Kidney (tissue), 14 donors: ENCODE results near the gene PTGDR. TPM values are rescaled to one million over a fixed set of nuclear protein-coding genes. Genes with fewer than 3 reads are reported as not detected.

ENCODE experiments used
- DNase-seq, 5 donors: peaks; one replicate each; pipeline ENCODE4 v3.0.0-alpha.2; 2013 to 2020
- FAIRE-seq: peaks from 2 replicates; lab custom pipeline; 2012; peaks lifted over from hg19 to GRCh38; lab: Jason Lieb, UNC
- H3K27ac ChIP-seq, 2 donors: one replicate each; pipeline ENCODE4 v1.7.0; 2013; ENCODE audit warnings: low read depth in 2 of 2, low read length in 2 of 2, inconsistent platforms in 1 of 2
- H3K27me3 ChIP-seq: one replicate; pipeline ENCODE4 v1.7.1; 2013; ENCODE audit warnings: low read length, inconsistent platforms; ENCODE audit not compliant: control insufficient read depth, insufficient read depth
- H3K36me3 ChIP-seq, 3 donors: one replicate each; pipeline versions ENCODE4 v1.7.0 to v1.7.1; 2013; ENCODE audit warnings: low read length in 3 of 3, control low read depth in 1 of 3, inconsistent platforms in 1 of 3; ENCODE audit not compliant: insufficient read depth in 3 of 3, control insufficient read depth in 2 of 3
- H3K4me1 ChIP-seq, 3 donors: one replicate each; pipeline versions ENCODE4 v1.7.0 to v1.7.1; 2013; ENCODE audit warnings: low read length in 3 of 3, inconsistent platforms in 1 of 3, low read depth in 1 of 3; ENCODE audit not compliant: control insufficient read depth in 2 of 3, insufficient read depth in 2 of 3
- H3K4me3 ChIP-seq, 3 donors: one replicate each; pipeline versions ENCODE4 v1.7.0 to v1.8.1; 2013; ENCODE audit warnings: low read length in 3 of 3, control low read depth in 1 of 3, inconsistent platforms in 1 of 3
- H3K9ac ChIP-seq, 3 donors: one replicate each; pipeline versions ENCODE4 v1.7.0 to v1.7.1; 2013; ENCODE audit warnings: low read length in 3 of 3, control low read depth in 1 of 3, inconsistent platforms in 1 of 3
- H3K9me3 ChIP-seq, 3 donors: one replicate each; pipeline versions ENCODE4 v1.7.0 to v1.7.1; 2013; ENCODE audit warnings: low read length in 3 of 3, control low read depth in 1 of 3, inconsistent platforms in 1 of 3; ENCODE audit not compliant: control insufficient read depth in 2 of 3, insufficient read depth in 1 of 3
- CTCF ChIP-seq: IDR thresholded peaks from 3 replicates; pipeline ENCODE4 v1.5.1; 2012; ENCODE audit warnings: mild to moderate bottlenecking, moderate library complexity, borderline replicate concordance; ENCODE audit not compliant: insufficient read depth; ENCODE audit errors: extremely low read depth
- intact Hi-C: fragments of 100-400 bp; cut with DNase I; formaldehyde crosslinking; loops from one replicate; pipeline ENCODE4 v1.11.1; 2022
- polyA plus RNA-seq: library from polyadenylated mRNA; stranded (reverse); fragments of 350-450 nt; fragmentation: Illumina TruSeq; extraction: RNeasy Lipid Tissue Mini Kit (QIAGEN cat#74804); gene quantifications from one replicate; pipeline ENCODE4 v1.2.3, GENCODE V29; 2014; ENCODE audit warnings: low read depth, low replicate concordance; ENCODE audit not compliant: insufficient read depth
- total RNA-seq: library from RNA; stranded (reverse); fragmentation: NEBNext Ultra II Directional; extraction: Animal tissue kit (Norgen Biotek cat#: 25700); gene quantifications from one replicate; pipeline ENCODE4 v1.2.1, GENCODE V29; 2021
- donor health status: control.
- donor health status: control.
- donor health status: control.
- donor health status: control.
- donor health status: control.
- donor health status: DM: yes; HTN: yes; CAD: no.
- donor health status: Normal renal cell carcinoma (clear cell type).

Gene PTGDR
- total and polyA plus RNA-seq, 2 donors from 2014 or later, result 0.22 to 3.1 TPM

GRCh38 chr14:52266179-52266578 lies 1.3 kb upstream of the PTGDR start:
- no peak for DNase-seq
- H3K36me3 ChIP-seq, result no peaks in the 10 kb centered on the region
- peaks cover 11% of the 10 kb centered on the region for H3K27me3 ChIP-seq
- no peak for TF ChIP-seq CTCF
- intact Hi-C loops, result no loop called here
- H3K9ac ChIP-seq, result no peak overlapping the region
- FAIRE-seq, result no peak
- no peak overlapping the region for H3K27ac ChIP-seq
- H3K4me1 ChIP-seq, result no peaks in the 10 kb centered on the region
- H3K4me3 ChIP-seq, result no peak overlapping the region
- no peaks in the 10 kb centered on the region for H3K9me3 ChIP-seq

- Histone ChIP-seq H3K9ac (no peak overlapping the region), H3K4me1 (no peaks in the 10 kb centered on the region), H3K4me3 (no peak overlapping the region), H3K27me3 (peaks cover 11% of the 10 kb centered on the region), H3K36me3 (no peaks in the 10 kb centered on the region), H3K27ac (no peak overlapping the region), H3K9me3 (no peaks in the 10 kb centered on the region)
- TF ChIP-seq CTCF, result no peak
- intact Hi-C loops, result no loop called here
- DNase-seq, result no peak
- no peak for FAIRE-seq
Observed at GRCh38 chr14:52266782-52267181, 716 bp upstream of the PTGDR start.

DNA sequence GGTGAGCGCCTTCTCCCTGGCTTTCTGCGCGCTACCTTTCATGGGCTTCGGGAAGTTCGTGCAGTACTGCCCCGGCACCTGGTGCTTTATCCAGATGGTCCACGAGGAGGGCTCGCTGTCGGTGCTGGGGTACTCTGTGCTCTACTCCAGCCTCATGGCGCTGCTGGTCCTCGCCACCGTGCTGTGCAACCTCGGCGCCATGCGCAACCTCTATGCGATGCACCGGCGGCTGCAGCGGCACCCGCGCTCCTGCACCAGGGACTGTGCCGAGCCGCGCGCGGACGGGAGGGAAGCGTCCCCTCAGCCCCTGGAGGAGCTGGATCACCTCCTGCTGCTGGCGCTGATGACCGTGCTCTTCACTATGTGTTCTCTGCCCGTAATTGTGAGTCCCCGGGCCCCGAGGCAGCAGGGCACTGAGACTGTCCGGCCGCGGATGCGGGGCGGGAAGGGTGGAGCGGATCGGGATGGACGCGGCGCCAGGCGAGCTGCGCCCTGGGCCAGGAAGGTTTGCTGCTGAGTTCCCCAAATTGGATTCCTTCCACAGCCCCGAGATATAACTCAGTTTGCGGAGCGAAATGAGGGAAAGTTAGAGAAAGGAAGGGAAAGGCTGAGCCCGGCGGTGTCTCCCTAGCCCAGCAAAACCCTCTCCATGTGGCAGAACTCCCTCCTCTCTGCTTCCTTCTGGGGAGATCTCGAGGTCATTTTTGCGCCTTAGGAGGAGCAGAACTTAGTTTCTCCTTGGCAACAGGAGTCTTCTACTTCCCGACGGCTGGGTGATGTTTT lies 972 bp downstream of the PTGDR start:
- Histone ChIP-seq H3K9ac (no peak overlapping the region), H3K36me3 (no peaks in the 10 kb centered on the region), H3K4me3 (peak overlapping the region; percentile 16 to 46 (median 21)), H3K9me3 (no peaks in the 10 kb centered on the region), H3K27me3 (peaks cover 11% of the 10 kb centered on the region), H3K4me1 (no peaks in the 10 kb centered on the region), H3K27ac (no peak overlapping the region)
- TF ChIP-seq CTCF, result no peak
- peak in 4 of 5 donors; percentile 28 to 69 (median 34) for DNase-seq
- no peak for FAIRE-seq
- intact Hi-C loops, result no loop called here
